Tibial artery (tissue), 4 donors: ENCODE data around the gene CELF1.

Source experiments
- DNase-seq, 2 donors: peaks; one replicate each; pipeline ENCODE4 v3.0.0-alpha.2; 2019
- H3K27ac ChIP-seq, 2 donors: fragments of 200-600 bp; sonication (generic) in 1 of 2; 1 replicate in 1 of 2; 2 replicates in 1 of 2; pipeline ENCODE4 v1.5.1; 2018 to 2019; ENCODE audit warnings: mild to moderate bottlenecking in 1 of 2
- H3K27me3 ChIP-seq, 2 donors: fragments of 200-600 bp; sonication (generic) in 1 of 2; one replicate each; pipeline versions ENCODE4 v1.5.1 to v1.6.0; 2016 to 2019
- H3K36me3 ChIP-seq, 3 donors: fragments of 200-600 bp; sonication (generic) in 2 of 3; one replicate each; pipeline ENCODE4 v1.5.1; 2016 to 2019; ENCODE audit warnings: mild to moderate bottlenecking in 2 of 3
- H3K4me1 ChIP-seq, 4 donors: fragments of 200-600 bp; sonication (generic) in 2 of 4; 1 replicate in 3 of 4; 2 replicates in 1 of 4; pipeline ENCODE4 v1.5.1; 2016 to 2019
- H3K4me3 ChIP-seq, 2 donors: fragments of 200-600 bp; sonication (generic) in 1 of 2; 1 replicate in 1 of 2; 2 replicates in 1 of 2; pipeline ENCODE4 v1.5.1; 2018 to 2019; ENCODE audit warnings: mild to moderate bottlenecking in 2 of 2
- H3K9me3 ChIP-seq, 3 donors: fragments of 200-600 bp; sonication (generic) in 1 of 3; one replicate each; pipeline ENCODE4 v1.5.1; 2016 to 2019
- CTCF ChIP-seq, 2 experiments: fragments of 200-600 bp in 1 of 2; fragments of 450-650 bp in 1 of 2; IDR thresholded peaks; one replicate each; pipeline ENCODE4 v1.5.1; 2017 to 2019; ENCODE audit warnings: antibody characterized with exemption in 2 of 2, mild to moderate bottlenecking in 1 of 2, moderate library complexity in 1 of 2
- intact Hi-C: fragments of 100-400 bp; cut with DNase I; formaldehyde crosslinking; loops from one replicate; pipeline ENCODE4 v1.15.0; 2023; ENCODE audit warnings: low total_unique reads

The CELF1 gene

GRCh38 chr11:47503227-47503626 lies 49.7 kb downstream of the CELF1 start:
- intact Hi-C loops: no loop called here
- DNase-seq: no peak
- Histone ChIP-seq H3K27ac (no peak overlapping the region), H3K4me1 (peaks cover 0 to 80% (median 50%) of the 10 kb centered on the region in 4 donors), H3K9me3 (no peaks in the 10 kb centered on the region), H3K27me3 (no peaks in the 10 kb centered on the region), H3K36me3 (no peaks in the 10 kb centered on the region), H3K4me3 (no peak overlapping the region)
- no peak for TF ChIP-seq CTCF (IDR thresholded peaks at IDR 0.05)

GRCh38 chr11:47502767-47503166 lies 50.2 kb downstream of the CELF1 start:
- Histone ChIP-seq H3K9me3 (no peaks in the 10 kb centered on the region), H3K4me3 (no peak overlapping the region), H3K27me3 (no peaks in the 10 kb centered on the region), H3K4me1 (peaks cover 0 to 80% (median 49%) of the 10 kb centered on the region in 4 donors), H3K27ac (no peak overlapping the region), H3K36me3 (no peaks in the 10 kb centered on the region)
- no peak for TF ChIP-seq CTCF (IDR thresholded peaks at IDR 0.05)
- DNase-seq: no peak
- intact Hi-C loops: no loop called here

DNA sequence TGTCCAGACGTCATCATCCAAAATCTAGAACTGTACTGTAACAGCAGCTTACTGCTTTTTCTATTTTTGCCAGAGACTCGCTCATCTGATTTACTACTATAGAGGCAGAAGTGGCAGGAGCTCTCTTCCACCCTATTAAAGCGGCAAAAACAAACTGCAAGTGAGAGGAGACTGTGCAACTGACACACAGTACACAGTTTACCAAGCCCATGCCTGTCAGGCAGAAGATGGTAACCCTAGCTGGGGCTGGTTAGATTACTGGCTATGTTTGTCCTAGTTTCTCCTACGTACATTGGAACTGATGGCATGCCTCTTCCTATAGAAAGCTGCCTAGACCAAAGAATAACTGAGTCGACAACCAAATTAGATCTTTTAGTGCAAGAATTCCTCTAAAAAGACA lies 51.8 kb downstream of the CELF1 start:
- TF ChIP-seq CTCF (IDR thresholded peaks at IDR 0.05): no peak
- Histone ChIP-seq H3K27ac (peak overlapping the region; percentile 8 to 14), H3K4me1 (peaks cover 0 to 80% (median 47%) of the 10 kb centered on the region in 4 donors)

GRCh38 chr11:47500121-47500520 lies 52.8 kb downstream of the CELF1 start:
- peaks cover 0 to 80% (median 53%) of the 10 kb centered on the region in 4 donors for H3K4me1 ChIP-seq
- no peak for TF ChIP-seq CTCF (IDR thresholded peaks at IDR 0.05)

More for the DNA sequence above, 51.8 kb downstream of the CELF1 start:
- H3K9me3 ChIP-seq: no peaks in the 10 kb centered on the region
- intact Hi-C loops: no loop called here
- DNase-seq: no peak
- H3K36me3 ChIP-seq: no peaks in the 10 kb centered on the region
- H3K4me3 ChIP-seq: no peak overlapping the region
- no peaks in the 10 kb centered on the region for H3K27me3 ChIP-seq

DNA sequence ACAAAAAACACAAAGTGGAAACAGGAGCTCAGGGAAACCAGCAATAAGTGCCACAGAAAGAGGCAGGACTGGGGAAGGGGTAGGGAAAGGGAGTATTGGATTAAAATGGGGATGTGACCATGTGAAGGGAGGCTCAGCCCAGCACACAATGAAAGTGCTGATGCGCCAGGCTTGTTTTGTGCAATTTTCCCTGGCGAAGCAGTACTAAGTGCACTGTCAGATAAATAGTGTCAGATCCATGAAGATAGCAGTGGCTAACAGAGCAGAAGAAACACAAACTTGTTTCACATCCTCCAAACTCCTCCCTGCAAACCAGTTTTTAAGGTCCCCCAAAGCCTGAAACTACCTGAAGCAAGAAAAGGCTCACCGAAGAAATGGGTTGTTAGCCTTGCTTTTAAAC lies 53.3 kb downstream of the CELF1 start:
- no peak for DNase-seq
- H3K27me3 ChIP-seq: no peaks in the 10 kb centered on the region
- TF ChIP-seq CTCF (IDR thresholded peaks at IDR 0.05): no peak
- H3K4me1 ChIP-seq: peaks cover 0 to 82% (median 57%) of the 10 kb centered on the region in 4 donors
- intact Hi-C loops: loop anchor here (10.0 kb wide), 1 partner anchor 55 kb away; the partner anchor contains the start of gene CELF1
- H3K9me3 ChIP-seq: no peaks in the 10 kb centered on the region
- H3K4me3 ChIP-seq: no peak overlapping the region
- peak overlapping the region; percentile 4 to 7 for H3K27ac ChIP-seq
- H3K36me3 ChIP-seq: peaks cover 0 to 2% (median 0%) of the 10 kb centered on the region in 3 donors

More at GRCh38 chr11:47500121-47500520, 52.8 kb downstream of the CELF1 start:
- Histone ChIP-seq H3K4me3 (no peak overlapping the region), H3K36me3 (no peaks in the 10 kb centered on the region), H3K27ac (peak overlapping the region; percentile 7 to 13), H3K27me3 (no peaks in the 10 kb centered on the region), H3K9me3 (no peaks in the 10 kb centered on the region)
- DNase-seq: no peak
- intact Hi-C loops: no loop called here

- H3K27ac ChIP-seq: peak overlapping the region; percentile 4 to 7
- peaks cover 0 to 6% (median 0%) of the 10 kb centered on the region in 3 donors for H3K36me3 ChIP-seq
- peaks cover 0 to 83% (median 58%) of the 10 kb centered on the region in 4 donors for H3K4me1 ChIP-seq
- TF ChIP-seq CTCF (IDR thresholded peaks at IDR 0.05): no peak
- no peak overlapping the region for H3K4me3 ChIP-seq
- no peaks in the 10 kb centered on the region for H3K27me3 ChIP-seq
- DNase-seq: no peak
- no peaks in the 10 kb centered on the region for H3K9me3 ChIP-seq
- intact Hi-C loops: loop anchor here (10.0 kb wide), 1 partner anchor 56 kb away; the partner anchor contains the start of gene CELF1
Measured at GRCh38 chr11:47499161-47499560, 53.8 kb downstream of the CELF1 start.
